H1 (cell line): ENCODE measurements around the gene PLA2R1.

Source experiments
- EZH2 ChIP-seq: fragments of 200-600 bp; sonication (generic); IDR thresholded peaks from 2 replicates; pipeline ENCODE4 v1.7.1; 2012; ENCODE audit warnings: low read depth, mild to moderate bottlenecking, moderate library complexity, low read length, inconsistent platforms; ENCODE audit not compliant: severe bottlenecking
- MAFK ChIP-seq: IDR thresholded peaks from 2 replicates; pipeline ENCODE4 v1.6.1; 2012; ENCODE audit warnings: low read depth, mild to moderate bottlenecking, improper control_type of control experiment, low read length
- NRF1 ChIP-seq: IDR thresholded peaks from 2 replicates; pipeline ENCODE4 v1.6.1; 2011; ENCODE audit warnings: mild to moderate bottlenecking, low read depth, low read length, improper control_type of control experiment
- RAD21 ChIP-seq, 2 experiments: IDR thresholded peaks in 1 of 2; conservative IDR thresholded peaks in 1 of 2; 2 replicates each; pipeline ENCODE4 v1.6.1; 2011; ENCODE audit warnings: low read depth in 2 of 2, low read length in 2 of 2, improper control_type of control experiment in 1 of 2, inconsistent platforms in 1 of 2, mild to moderate bottlenecking in 1 of 2, moderate library complexity in 1 of 2
- SRF ChIP-seq: IDR thresholded peaks from 2 replicates; pipeline ENCODE4 v1.6.1; 2011; ENCODE audit warnings: mild to moderate bottlenecking, low read depth, low read length, moderate library complexity
- TAF7 ChIP-seq: optimal IDR thresholded peaks from 2 replicates; pipeline ENCODE3; 2011; ENCODE audit warnings: low read depth, mild to moderate bottlenecking, inconsistent platforms, low read length, moderate library complexity, borderline replicate concordance
- ZNF274 ChIP-seq: IDR thresholded peaks from 2 replicates; pipeline ENCODE4 v1.7.0; 2012; ENCODE audit warnings: low read length, borderline replicate concordance; ENCODE audit errors: extremely low read depth
- TF ChIP-seq, protein P1 (sequence below), 3 experiments: IDR thresholded peaks; 1 replicate in 2 of 3; 2 replicates in 1 of 3; pipeline versions ENCODE4 v1.5.1 to v1.6.1; 2011; ENCODE audit warnings: low read length in 3 of 3, mild to moderate bottlenecking in 3 of 3, inconsistent platforms in 2 of 3, low read depth in 1 of 3, moderate library complexity in 1 of 3; ENCODE audit not compliant: insufficient read depth in 1 of 3; ENCODE audit errors: control extremely low read depth in 1 of 3

DNA sequence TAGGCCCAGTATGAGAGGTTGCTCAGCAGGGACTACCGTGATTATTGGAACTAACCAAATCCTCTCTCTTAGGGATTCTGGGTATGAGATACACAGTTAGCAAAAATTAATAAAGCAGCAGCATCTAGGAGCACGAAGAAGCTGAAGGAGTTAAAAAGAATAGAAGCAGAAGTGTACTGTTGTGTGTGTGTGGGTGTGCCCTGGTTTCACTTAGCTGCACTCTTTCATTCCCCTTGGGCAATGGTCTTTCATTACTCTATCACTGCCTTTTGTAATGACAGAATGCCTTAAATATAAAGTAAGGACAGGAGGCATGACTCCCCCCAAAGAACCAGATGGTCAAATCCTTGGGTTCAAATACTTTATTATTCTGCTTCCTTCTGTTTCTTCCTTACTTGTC is 148.5 kb downstream of the PLA2R1 start:
- no peak for TF ChIP-seq EZH2
- TF ChIP-seq, protein P1, sequence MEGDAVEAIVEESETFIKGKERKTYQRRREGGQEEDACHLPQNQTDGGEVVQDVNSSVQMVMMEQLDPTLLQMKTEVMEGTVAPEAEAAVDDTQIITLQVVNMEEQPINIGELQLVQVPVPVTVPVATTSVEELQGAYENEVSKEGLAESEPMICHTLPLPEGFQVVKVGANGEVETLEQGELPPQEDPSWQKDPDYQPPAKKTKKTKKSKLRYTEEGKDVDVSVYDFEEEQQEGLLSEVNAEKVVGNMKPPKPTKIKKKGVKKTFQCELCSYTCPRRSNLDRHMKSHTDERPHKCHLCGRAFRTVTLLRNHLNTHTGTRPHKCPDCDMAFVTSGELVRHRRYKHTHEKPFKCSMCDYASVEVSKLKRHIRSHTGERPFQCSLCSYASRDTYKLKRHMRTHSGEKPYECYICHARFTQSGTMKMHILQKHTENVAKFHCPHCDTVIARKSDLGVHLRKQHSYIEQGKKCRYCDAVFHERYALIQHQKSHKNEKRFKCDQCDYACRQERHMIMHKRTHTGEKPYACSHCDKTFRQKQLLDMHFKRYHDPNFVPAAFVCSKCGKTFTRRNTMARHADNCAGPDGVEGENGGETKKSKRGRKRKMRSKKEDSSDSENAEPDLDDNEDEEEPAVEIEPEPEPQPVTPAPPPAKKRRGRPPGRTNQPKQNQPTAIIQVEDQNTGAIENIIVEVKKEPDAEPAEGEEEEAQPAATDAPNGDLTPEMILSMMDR (IDR thresholded peaks at IDR 0.05; ENCODE audit: control extremely low read depth in 1 of 3, insufficient read depth in 1 of 3, low read depth in 1 of 3, low read length in 3 of 3) = no peak
- TF ChIP-seq SRF = no peak
- no peak for TF ChIP-seq ZNF274
- no peak for TF ChIP-seq NRF1
- no peak for TF ChIP-seq TAF7
- no peak for TF ChIP-seq RAD21 (IDR thresholded peaks at IDR 0.05 in 1 of 2, conservative IDR thresholded peaks at IDR 0.05 in 1 of 2; ENCODE audit: low read depth in 2 of 2, low read length in 2 of 2)
- TF ChIP-seq MAFK = no peak
